Measurements from ENCODE around the gene ZGRF1.

DNA sequence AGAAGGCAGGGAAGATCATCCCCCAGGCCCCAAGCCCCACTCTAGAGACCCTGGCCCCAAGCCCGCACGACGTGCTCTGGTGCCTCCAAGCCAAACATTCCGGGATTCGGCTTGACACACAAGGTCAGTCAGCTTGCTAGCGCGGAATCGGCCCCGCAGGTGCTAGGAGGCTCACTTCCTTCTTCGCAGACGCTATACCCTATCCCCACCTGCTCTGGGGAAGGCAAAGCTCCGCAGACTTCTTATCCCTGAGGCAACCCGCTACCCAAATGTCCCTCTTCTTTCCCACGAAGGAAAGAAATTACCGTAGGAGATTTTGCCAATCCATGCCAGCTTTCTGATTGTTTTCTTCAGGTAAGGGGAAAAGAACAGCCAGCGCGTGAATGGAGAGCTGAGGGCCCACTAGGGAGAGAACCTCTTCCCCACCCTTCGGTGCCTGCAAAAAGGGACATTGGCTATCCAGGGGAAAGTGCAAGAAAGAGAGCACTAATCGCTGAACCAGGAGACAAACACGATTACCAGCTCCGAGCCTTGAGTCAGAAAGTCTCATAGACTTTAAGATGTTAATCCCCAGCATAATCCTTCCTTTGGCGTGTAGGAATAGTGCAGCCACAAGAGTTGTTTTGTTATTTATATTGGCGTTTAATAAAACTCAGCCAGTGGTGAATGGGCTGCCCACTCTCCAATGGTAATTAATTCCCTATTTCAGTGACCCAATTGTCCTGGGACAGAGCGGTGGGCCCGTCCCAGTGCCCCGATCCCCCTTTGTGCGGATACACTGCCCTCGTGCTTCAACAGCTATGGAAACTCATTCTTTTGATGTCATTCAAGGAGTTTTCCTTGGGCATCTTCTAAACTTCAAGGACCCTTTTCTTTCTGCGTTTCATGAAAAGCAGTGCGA lies 115.3 kb downstream of the ZGRF1 start:
- TF ChIP-seq E2F1 (CRISPR knock-in tag; IDR thresholded peaks at IDR 0.05), result no peak
- TF ChIP-seq WHSC1 (IDR thresholded peaks at IDR 0.05; ENCODE audit: low read length), result no peak
- no peak for TF ChIP-seq NR2C2 (CRISPR knock-in tag; IDR thresholded peaks at IDR 0.05)
- TF ChIP-seq NR2C2 (tag; IDR thresholded peaks at IDR 0.05), result no peak
- TF ChIP-seq PPARD (CRISPR knock-in tag; IDR thresholded peaks at IDR 0.05), result no peak
- TF ChIP-seq CTCF (IDR thresholded peaks at IDR 0.05 in 2 of 3, conservative IDR thresholded peaks at IDR 0.05 in 1 of 3; ENCODE audit: insufficient read depth in 2 of 3, low read depth in 1 of 3, low read length in 3 of 3), result no peak
- no peak for TF ChIP-seq ETV6 (IDR thresholded peaks at IDR 0.05; ENCODE audit: borderline replicate concordance in 1 of 2, low read depth in 2 of 2, low read length in 1 of 2)
- TF ChIP-seq ETV6 (CRISPR knock-in tag; IDR thresholded peaks at IDR 0.05; ENCODE audit: borderline replicate concordance), result no peak
- TF ChIP-seq ATF1 (CRISPR knock-in tag; IDR thresholded peaks at IDR 0.05), result no peak
- TF ChIP-seq ATF1 (tag; IDR thresholded peaks at IDR 0.05), result no peak
- TF ChIP-seq FOXA1 (IDR thresholded peaks at IDR 0.05; ENCODE audit: borderline replicate concordance), result no peak
- no peak for TF ChIP-seq YY1 (IDR thresholded peaks at IDR 0.05; ENCODE audit: borderline replicate concordance in 1 of 3, control insufficient read depth in 1 of 3, extremely low read depth in 1 of 3, insufficient read depth in 3 of 3, insufficient read length in 1 of 3, insufficient replicate concordance in 2 of 3, low read depth in 1 of 3, low read length in 2 of 3)
- TF ChIP-seq, protein P1, sequence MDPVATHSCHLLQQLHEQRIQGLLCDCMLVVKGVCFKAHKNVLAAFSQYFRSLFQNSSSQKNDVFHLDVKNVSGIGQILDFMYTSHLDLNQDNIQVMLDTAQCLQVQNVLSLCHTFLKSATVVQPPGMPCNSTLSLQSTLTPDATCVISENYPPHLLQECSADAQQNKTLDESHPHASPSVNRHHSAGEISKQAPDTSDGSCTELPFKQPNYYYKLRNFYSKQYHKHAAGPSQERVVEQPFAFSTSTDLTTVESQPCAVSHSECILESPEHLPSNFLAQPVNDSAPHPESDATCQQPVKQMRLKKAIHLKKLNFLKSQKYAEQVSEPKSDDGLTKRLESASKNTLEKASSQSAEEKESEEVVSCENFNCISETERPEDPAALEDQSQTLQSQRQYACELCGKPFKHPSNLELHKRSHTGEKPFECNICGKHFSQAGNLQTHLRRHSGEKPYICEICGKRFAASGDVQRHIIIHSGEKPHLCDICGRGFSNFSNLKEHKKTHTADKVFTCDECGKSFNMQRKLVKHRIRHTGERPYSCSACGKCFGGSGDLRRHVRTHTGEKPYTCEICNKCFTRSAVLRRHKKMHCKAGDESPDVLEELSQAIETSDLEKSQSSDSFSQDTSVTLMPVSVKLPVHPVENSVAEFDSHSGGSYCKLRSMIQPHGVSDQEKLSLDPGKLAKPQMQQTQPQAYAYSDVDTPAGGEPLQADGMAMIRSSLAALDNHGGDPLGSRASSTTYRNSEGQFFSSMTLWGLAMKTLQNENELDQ (CRISPR knock-in tag; IDR thresholded peaks at IDR 0.05; ENCODE audit: borderline replicate concordance), result no peak
- TF ChIP-seq ELF4 (CRISPR knock-in tag; IDR thresholded peaks at IDR 0.05), result no peak
- no peak for TF ChIP-seq REST (IDR thresholded peaks at IDR 0.05; ENCODE audit: borderline replicate concordance)
- TF ChIP-seq REST (CRISPR knock-in tag; IDR thresholded peaks at IDR 0.05; ENCODE audit: low read depth), result no peak
- no peak for TF ChIP-seq CBFB (CRISPR knock-in tag; IDR thresholded peaks at IDR 0.05)
